GM18867 (cell line): ENCODE results near the gene GRID1.
A peak's percentile ranks its signal among the peaks of the same experiment; 100 is the strongest.
"Not testable (repeated sequence)": the region's sequence is repeated elsewhere in the genome, so short reads cannot be mapped to it uniquely, and the experiment has no call there.

Experiments used
- ATAC-seq: cut with Tn5 transposase; IDR thresholded peaks from one replicate; pipeline ENCODE4 v1.9.1; 2021; ENCODE audit warnings: mild to moderate bottlenecking, moderate library complexity; ENCODE audit not compliant: unreplicated experiment

The GRID1 gene

GRCh38 chr10:85978566-85979358, 387.8 kb downstream of the GRID1 start:
- ATAC-seq = no peak

DNA sequence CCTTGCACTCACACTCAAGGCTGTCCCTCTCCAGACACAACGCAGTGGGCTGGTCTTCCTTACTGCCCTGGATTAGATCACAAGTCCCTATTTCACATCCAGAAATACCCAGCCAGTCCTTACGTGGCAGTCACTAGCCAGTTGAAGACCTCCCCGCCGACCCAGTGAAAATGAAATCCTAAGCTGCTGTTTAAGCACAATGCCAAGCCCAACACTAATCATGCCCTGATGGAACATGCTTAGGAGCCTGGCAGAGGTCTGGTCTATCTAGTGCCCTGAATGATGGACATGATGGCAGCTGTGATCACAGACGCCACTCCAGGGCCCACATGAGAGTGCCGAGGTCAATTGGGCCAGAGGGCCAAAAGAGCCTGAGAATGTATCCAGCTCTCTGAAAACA, 389.0 kb downstream of the GRID1 start:
- ATAC-seq = no peak

- peak; percentile 49 for ATAC-seq
These were observed 390.3 kb downstream of the GRID1 start for GRCh38 chr10:85976267-85976793.

DNA sequence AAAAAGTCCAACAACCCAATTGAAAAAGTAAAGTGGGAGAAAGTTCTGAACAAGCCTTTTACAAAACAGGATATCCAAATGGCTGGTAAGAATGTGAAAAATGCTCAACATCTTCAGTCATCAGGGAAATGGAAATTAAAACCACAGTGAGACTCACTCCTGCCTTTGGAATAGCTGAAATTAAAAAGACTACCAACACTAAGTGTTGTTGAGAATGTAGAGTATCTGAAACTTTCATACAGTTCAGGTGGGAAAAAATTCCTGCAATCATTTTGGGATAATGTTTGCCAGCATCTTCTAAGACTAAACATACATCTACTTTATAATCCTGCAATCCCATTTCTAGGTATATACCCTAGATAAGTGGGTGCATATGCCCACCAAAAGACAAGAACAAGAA, 395.1 kb downstream of the GRID1 start:
- no peak for ATAC-seq

DNA sequence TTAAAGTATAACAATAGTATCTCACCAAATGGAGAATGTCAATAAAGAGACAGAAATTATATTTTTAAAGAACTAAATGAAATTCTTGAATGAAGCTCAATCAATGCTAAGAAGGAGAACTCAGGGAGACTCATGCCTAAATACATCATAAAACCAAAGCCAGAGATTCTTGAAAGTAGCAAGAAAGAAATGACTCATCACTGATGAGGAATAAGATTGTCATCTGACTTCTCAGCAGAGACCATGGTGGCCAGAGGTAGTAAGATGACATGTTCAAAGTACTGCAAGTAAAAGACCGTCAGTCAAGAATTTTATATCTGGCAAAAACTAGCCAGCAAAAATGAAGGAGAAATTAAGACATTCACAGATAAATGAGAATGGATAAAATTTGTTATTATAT, 399.0 kb downstream of the GRID1 start:
- peak; percentile 65 for ATAC-seq

DNA sequence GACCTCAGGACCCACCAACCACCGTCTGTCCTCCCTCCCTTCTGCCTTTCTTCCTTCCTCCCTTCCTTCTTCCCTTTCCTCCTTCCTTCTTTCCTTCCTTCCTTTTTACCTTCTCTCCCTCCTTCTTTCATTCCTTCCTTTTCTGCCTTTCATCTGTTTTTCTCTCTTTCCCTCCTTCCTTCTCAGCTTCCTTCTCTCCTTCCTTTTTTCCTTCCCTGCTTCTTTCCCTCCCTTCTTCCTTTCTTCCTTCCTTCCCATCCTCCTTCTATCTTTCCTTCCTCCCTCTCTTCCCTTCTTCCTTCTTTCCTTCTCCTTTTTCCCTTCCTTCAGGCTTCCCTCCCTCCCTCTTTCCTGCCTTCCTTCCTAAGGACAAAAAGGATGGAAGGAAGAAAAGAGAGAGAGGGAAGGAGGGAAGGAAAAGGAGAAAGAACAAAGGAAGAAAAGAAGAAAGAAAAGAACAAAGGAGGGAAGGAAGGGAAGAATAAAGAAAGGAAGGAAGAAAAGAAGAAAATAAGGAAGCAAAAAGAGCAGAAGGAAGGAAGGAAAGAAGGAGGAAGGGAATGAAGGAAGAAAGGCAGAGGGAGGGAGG, 405.0 kb downstream of the GRID1 start:
- ATAC-seq = no peak

DNA sequence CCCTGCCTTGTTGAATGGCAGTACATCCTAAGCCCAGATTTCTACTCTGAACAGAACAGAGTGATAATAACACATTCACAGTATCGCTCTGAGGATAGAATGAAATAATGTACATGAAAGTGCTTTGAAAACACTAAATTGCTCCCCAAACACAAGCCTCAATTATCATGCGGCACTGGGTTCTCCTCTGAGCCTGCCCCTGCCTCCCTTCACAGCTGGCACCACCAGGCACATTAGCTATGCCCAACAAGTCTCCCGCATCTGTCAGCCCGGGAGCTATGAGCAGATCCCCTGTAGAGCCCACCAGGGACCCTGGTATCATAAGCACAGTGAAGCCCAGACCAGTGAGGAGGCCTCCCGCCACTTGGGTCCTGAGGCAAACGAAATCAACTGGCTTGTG, 405.5 kb downstream of the GRID1 start:
- no peak for ATAC-seq

GRCh38 chr10:85959239-85959638, 407.4 kb downstream of the GRID1 start:
- ATAC-seq = no peak

DNA sequence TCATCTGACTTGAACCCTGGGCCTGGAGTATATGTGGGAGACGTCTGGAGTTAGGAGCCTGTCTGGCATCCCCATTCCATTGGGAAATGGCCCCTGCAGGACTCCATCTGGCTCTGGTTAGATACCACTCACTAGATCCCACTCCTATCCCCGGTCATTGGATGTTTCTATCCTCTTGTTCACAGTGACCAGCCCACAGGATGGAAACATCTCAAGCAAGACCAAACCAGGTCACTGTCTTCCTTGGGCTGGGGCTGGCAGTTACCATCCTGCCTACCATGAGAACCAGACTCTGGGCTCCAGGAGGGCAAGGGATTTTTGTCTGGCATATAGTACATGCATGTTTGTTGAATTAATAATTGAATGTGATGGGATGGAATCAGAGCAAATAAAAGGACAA, 415.7 kb downstream of the GRID1 start:
- ATAC-seq = no peak

DNA sequence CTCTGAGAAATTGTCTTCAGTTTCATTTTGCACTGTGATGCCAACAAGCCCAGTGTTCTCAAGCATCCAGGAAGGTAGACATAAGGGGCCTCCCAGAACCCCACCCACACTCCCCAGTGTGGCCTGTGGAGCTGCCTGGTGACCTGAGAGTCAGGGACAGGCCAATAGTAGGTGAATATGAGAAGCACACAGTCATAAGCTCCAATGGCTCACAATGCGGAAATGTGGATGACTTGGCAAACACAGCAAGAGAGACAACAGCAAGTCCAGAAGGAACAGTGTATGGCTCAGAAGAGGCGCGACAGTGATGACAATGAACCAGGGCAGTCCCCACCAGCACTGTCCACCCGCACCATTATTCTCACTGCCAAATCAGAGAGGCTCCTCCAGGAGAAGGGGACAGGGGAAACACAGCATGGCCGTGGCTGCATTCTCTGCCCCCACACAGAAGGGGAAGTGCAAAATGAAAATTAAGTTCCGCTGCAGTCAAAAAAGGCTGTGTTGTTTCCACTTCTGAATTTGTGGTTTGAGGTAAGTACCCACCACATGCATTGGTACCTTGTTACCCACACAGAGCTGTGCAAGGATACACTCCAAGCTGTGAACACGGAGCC, 419.8 kb downstream of the GRID1 start:
- peak; percentile 91 for ATAC-seq

- no peak for ATAC-seq
These were observed 430.4 kb downstream of the GRID1 start for GRCh38 chr10:85936161-85936560.

DNA sequence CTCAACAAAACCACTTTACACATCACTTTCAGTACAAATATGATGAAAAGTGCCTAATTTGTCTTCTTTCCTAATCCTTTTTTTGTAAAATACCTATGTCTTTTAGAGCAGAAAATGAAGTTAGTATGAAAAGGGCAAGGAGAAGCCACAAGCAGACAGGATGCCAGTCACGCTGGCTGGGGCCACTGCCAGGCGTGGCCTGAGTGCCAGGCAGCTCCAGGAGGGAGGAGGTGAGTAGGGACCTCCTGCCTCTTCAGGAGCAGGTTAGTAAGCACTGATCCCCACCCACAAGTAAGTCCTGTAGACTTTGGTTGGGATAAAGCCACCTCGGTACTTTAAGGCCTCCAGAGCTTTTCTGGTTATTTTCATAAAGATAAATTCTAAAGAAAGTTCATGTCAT, 432.0 kb downstream of the GRID1 start:
- ATAC-seq = no peak

- ATAC-seq = not testable (repeated sequence)
These were observed 436.6 kb downstream of the GRID1 start for GRCh38 chr10:85929993-85930392.

DNA sequence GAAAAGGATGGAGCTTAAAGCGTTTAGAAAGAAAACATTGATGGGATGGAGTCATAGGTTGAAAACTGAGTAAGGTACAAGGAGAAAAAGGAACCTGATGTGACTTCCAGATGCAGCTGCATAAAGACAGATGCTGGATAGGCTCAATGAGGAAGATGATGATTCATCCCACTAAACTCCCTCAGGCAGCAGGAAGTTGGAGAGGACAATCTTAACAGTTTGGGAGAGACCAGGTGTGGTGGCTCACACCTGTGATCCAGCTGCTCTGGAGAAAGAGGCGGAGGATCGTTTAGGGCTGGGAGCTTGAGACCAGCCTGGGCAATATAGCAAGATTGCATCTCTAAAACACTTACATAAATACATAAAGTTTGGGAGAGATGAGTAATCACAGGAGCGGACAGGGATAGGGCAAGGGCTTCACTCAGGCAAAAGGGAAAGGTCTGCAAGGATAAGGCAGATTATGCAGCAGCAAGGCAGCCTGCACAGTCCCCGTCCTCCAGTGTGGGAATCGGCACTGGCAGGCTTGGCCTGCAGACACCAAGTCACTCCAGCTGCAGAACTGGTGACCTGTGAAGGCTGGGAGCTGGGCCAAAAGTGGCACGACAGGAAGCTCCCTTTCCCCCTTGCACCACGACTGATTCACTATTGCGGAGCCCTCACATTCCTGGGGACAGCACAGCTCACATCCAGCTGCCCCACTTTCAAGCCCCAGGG, 438.5 kb downstream of the GRID1 start:
- ATAC-seq = no peak

- peak; percentile 91 for ATAC-seq
These were observed 439.6 kb downstream of the GRID1 start for GRCh38 chr10:85926986-85927385.

GRCh38 chr10:85926136-85926535, 440.5 kb downstream of the GRID1 start:
- no peak for ATAC-seq

GRCh38 chr10:85925201-85925750, 441.3 kb downstream of the GRID1 start:
- no peak for ATAC-seq

GRCh38 chr10:85924382-85925102, 442.1 kb downstream of the GRID1 start:
- ATAC-seq = no peak

DNA sequence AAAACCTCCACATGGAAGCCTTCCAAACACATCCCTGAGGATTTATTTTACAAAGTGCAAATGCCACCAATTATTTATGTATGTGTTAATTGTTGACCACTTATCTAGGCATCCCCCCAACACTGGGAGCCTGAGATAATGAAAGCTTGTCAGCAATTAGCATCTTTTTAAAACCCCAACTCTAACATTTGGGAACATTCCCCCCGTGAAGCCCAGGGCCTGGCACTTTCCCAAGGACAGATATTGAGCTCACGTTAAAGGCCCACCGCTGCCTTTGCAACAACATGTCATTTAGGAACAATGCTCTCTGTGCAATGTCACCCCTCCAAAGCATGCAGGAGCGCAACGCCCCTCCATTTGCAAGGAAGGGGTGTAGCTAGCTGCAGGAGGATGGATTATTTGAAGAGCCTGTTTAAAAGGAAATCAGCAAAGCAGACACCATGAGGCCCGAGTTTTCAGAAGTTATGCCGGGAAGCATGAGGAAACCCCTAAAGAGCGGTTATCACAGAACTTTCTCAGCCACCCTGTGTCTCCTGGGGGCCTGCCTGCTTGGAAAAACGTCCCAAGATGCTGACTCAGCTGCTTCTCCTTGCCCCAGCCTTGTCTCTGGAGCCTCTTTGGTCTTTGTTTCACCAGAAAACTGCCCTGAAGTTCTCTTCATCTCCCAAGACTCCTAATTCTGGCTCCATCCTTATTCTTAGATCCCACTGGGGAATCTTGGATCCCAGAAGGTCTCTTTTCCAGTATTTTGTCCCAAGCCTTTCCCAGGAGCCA, 444.1 kb downstream of the GRID1 start:
- ATAC-seq = no peak

DNA sequence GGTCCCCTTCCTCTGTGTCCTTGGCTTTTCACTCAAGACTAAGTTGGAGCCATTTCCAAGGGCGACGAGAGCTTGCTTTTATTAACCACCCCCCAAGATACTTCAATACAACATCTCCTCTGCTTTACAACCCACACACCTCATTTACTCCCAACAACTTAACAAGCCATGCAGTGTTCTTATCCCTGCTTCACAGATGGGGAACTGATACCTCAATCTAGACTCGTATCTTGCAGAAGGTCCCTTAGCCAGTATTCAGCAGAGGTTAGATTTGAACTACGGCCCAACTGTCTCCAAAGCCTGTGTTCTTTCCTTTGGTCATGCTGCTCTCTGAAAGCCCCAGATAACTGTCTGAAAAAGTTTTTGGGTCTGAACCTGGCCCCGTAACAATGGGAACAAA, 444.8 kb downstream of the GRID1 start:
- ATAC-seq = no peak
